ENCODE results near the gene RFC1. TPM values are rescaled to one million over a fixed set of nuclear protein-coding genes. Genes with fewer than 3 reads are reported as not detected.

RFC1 gene
- total RNA-seq, 2 experiments from 2014 or later = 86.7 to 89.4 TPM

- no peaks in the 10 kb centered on the region for H3K27me3 Mint-ChIP-seq
- peaks cover 22% of the 10 kb centered on the region for H3K36me3 Mint-ChIP-seq
- ChIA-PET POLR2A (no interaction called here), CTCF (interaction anchor here (1.1 kb wide), 1 partner anchor 12 kb away, joined by 3 read pairs; no protein-coding TSS in a partner anchor)
- no peak overlapping the region for H3K27ac Mint-ChIP-seq
- H3K9me3 Mint-ChIP-seq = no peaks in the 10 kb centered on the region
- no peak overlapping the region for H3K4me3 Mint-ChIP-seq
- intact Hi-C loops (cut with micrococcal nuclease) = loop anchor here (10.0 kb wide), 1 partner anchor 54 kb away; no protein-coding TSS in a partner anchor
- H3K4me1 Mint-ChIP-seq (ENCODE audit: low read depth) = peaks cover 14% of the 10 kb centered on the region
- DNase-seq = no peak
Measured at GRCh38 chr4:39330353-39330752, 35.8 kb downstream of the RFC1 start.

- peaks cover 38% of the 10 kb centered on the region for H3K36me3 Mint-ChIP-seq
- intact Hi-C loops (cut with micrococcal nuclease) = no loop called here
- no peaks in the 10 kb centered on the region for H3K27me3 Mint-ChIP-seq
- CTCF ChIA-PET = interaction anchor here (0.6 kb wide), 1 partner anchor 159 kb away, joined by 4 read pairs; no protein-coding TSS in a partner anchor
- H3K9me3 Mint-ChIP-seq = no peaks in the 10 kb centered on the region
- POLR2A ChIA-PET = no interaction called here
- H3K4me1 Mint-ChIP-seq (ENCODE audit: low read depth) = peaks cover 5% of the 10 kb centered on the region
- no peak overlapping the region for H3K27ac Mint-ChIP-seq
- H3K4me3 Mint-ChIP-seq = no peak overlapping the region
- DNase-seq = no peak
Measured at GRCh38 chr4:39326468-39326977, 39.6 kb downstream of the RFC1 start.

- ChIA-PET CTCF (no interaction called here), POLR2A (no interaction called here)
- intact Hi-C loops (cut with micrococcal nuclease) = no loop called here
- no peaks in the 10 kb centered on the region for H3K9me3 Mint-ChIP-seq
- no peak for DNase-seq
- H3K27ac Mint-ChIP-seq = no peak overlapping the region
- H3K36me3 Mint-ChIP-seq = peaks cover 38% of the 10 kb centered on the region
- peaks cover 6% of the 10 kb centered on the region for H3K4me1 Mint-ChIP-seq (ENCODE audit: low read depth)
- no peaks in the 10 kb centered on the region for H3K27me3 Mint-ChIP-seq
- no peak overlapping the region for H3K4me3 Mint-ChIP-seq
Measured at GRCh38 chr4:39324897-39325613, 41.1 kb downstream of the RFC1 start.

GRCh38 chr4:39324446-39324845 lies 41.7 kb downstream of the RFC1 start:
- Mint-ChIP-seq H3K27me3 (no peaks in the 10 kb centered on the region), H3K4me3 (no peak overlapping the region), H3K4me1 (ENCODE audit: low read depth) (peaks cover 6% of the 10 kb centered on the region), H3K9me3 (no peaks in the 10 kb centered on the region), H3K27ac (no peak overlapping the region), H3K36me3 (peaks cover 41% of the 10 kb centered on the region)
- no peak for DNase-seq
- ChIA-PET CTCF (no interaction called here), POLR2A (no interaction called here)
- intact Hi-C loops (cut with micrococcal nuclease) = no loop called here

- no peaks in the 10 kb centered on the region for H3K9me3 Mint-ChIP-seq
- DNase-seq = no peak
- peaks cover 40% of the 10 kb centered on the region for H3K36me3 Mint-ChIP-seq
- H3K27me3 Mint-ChIP-seq = no peaks in the 10 kb centered on the region
- POLR2A ChIA-PET = interaction anchor here (0.7 kb wide), 1 partner anchor 10 kb away, joined by 3 read pairs; no protein-coding TSS in a partner anchor
- no peak overlapping the region for H3K27ac Mint-ChIP-seq
- H3K4me3 Mint-ChIP-seq = no peak overlapping the region
- peaks cover 6% of the 10 kb centered on the region for H3K4me1 Mint-ChIP-seq (ENCODE audit: low read depth)
- intact Hi-C loops (cut with micrococcal nuclease) = no loop called here
- CTCF ChIA-PET = no interaction called here
Measured at GRCh38 chr4:39323821-39324220, 42.3 kb downstream of the RFC1 start.

- Mint-ChIP-seq H3K4me3 (no peak overlapping the region), H3K27ac (no peak overlapping the region), H3K4me1 (ENCODE audit: low read depth) (peaks cover 6% of the 10 kb centered on the region), H3K27me3 (no peaks in the 10 kb centered on the region), H3K36me3 (peaks cover 26% of the 10 kb centered on the region), H3K9me3 (no peaks in the 10 kb centered on the region)
- intact Hi-C loops (cut with micrococcal nuclease) = no loop called here
- DNase-seq = no peak
- ChIA-PET CTCF (interaction anchor here (1.1 kb wide), 1 partner anchor 38 kb away, joined by 3 read pairs; no protein-coding TSS in a partner anchor), POLR2A (interaction anchor here (0.8 kb wide), 1 partner anchor 9 kb away, joined by 5 read pairs; no protein-coding TSS in a partner anchor)
Measured at GRCh38 chr4:39320381-39321115, 45.6 kb downstream of the RFC1 start.

- intact Hi-C loops (cut with micrococcal nuclease) = no loop called here
- no peak overlapping the region for H3K4me3 Mint-ChIP-seq
- POLR2A ChIA-PET = no interaction called here
- peak overlapping the region; percentile 24 for H3K27ac Mint-ChIP-seq
- peaks cover 21% of the 10 kb centered on the region for H3K36me3 Mint-ChIP-seq
- no peaks in the 10 kb centered on the region for H3K9me3 Mint-ChIP-seq
- peaks cover 6% of the 10 kb centered on the region for H3K4me1 Mint-ChIP-seq (ENCODE audit: low read depth)
- DNase-seq = no peak
- CTCF ChIA-PET = no interaction called here
- H3K27me3 Mint-ChIP-seq = no peaks in the 10 kb centered on the region
Measured at GRCh38 chr4:39319676-39320075, 46.5 kb downstream of the RFC1 start.

GRCh38 chr4:39312816-39313215 lies 53.3 kb downstream of the RFC1 start:
- Mint-ChIP-seq H3K27ac (no peak overlapping the region), H3K4me3 (no peak overlapping the region), H3K9me3 (no peaks in the 10 kb centered on the region), H3K36me3 (peaks cover 36% of the 10 kb centered on the region), H3K4me1 (ENCODE audit: low read depth) (no peaks in the 10 kb centered on the region), H3K27me3 (no peaks in the 10 kb centered on the region)
- DNase-seq = no peak
- POLR2A ChIA-PET = no interaction called here
- intact Hi-C loops (cut with micrococcal nuclease) = no loop called here
- CTCF ChIA-PET = interaction anchor here (0.6 to 1.1 kb wide), 2 partner anchors 410 to 773 kb away, joined by 3 to 4 read pairs; no protein-coding TSS in a partner anchor

GRCh38 chr4:39308611-39309010 lies 57.6 kb downstream of the RFC1 start:
- no peaks in the 10 kb centered on the region for H3K27me3 Mint-ChIP-seq
- no peak for DNase-seq
- no peak overlapping the region for H3K27ac Mint-ChIP-seq
- H3K4me3 Mint-ChIP-seq = no peak overlapping the region
- no peaks in the 10 kb centered on the region for H3K9me3 Mint-ChIP-seq
- ChIA-PET CTCF (no interaction called here), POLR2A (no interaction called here)
- intact Hi-C loops (cut with micrococcal nuclease) = no loop called here
- no peaks in the 10 kb centered on the region for H3K4me1 Mint-ChIP-seq (ENCODE audit: low read depth)
- H3K36me3 Mint-ChIP-seq = peaks cover 52% of the 10 kb centered on the region

- Mint-ChIP-seq H3K27me3 (no peaks in the 10 kb centered on the region), H3K27ac (no peak overlapping the region), H3K4me3 (no peak overlapping the region), H3K4me1 (ENCODE audit: low read depth) (no peaks in the 10 kb centered on the region), H3K36me3 (peaks cover 50% of the 10 kb centered on the region), H3K9me3 (no peaks in the 10 kb centered on the region)
- DNase-seq = no peak
- intact Hi-C loops (cut with micrococcal nuclease) = no loop called here
- ChIA-PET CTCF (no interaction called here), POLR2A (no interaction called here)
Measured at GRCh38 chr4:39305912-39306677, 60.1 kb downstream of the RFC1 start.

GRCh38 chr4:39304651-39305050 lies 61.5 kb downstream of the RFC1 start:
- Mint-ChIP-seq H3K9me3 (no peaks in the 10 kb centered on the region), H3K27me3 (no peaks in the 10 kb centered on the region), H3K4me1 (ENCODE audit: low read depth) (no peaks in the 10 kb centered on the region), H3K36me3 (peaks cover 58% of the 10 kb centered on the region), H3K4me3 (no peak overlapping the region), H3K27ac (no peak overlapping the region)
- ChIA-PET CTCF (no interaction called here), POLR2A (no interaction called here)
- no peak for DNase-seq
- intact Hi-C loops (cut with micrococcal nuclease) = no loop called here

- no peak overlapping the region for H3K4me3 Mint-ChIP-seq
- H3K36me3 Mint-ChIP-seq = peaks cover 60% of the 10 kb centered on the region
- CTCF ChIA-PET = no interaction called here
- H3K9me3 Mint-ChIP-seq = no peaks in the 10 kb centered on the region
- DNase-seq = no peak
- intact Hi-C loops (cut with micrococcal nuclease) = no loop called here
- H3K27ac Mint-ChIP-seq = no peak overlapping the region
- POLR2A ChIA-PET = no interaction called here
- no peaks in the 10 kb centered on the region for H3K4me1 Mint-ChIP-seq (ENCODE audit: low read depth)
- H3K27me3 Mint-ChIP-seq = no peaks in the 10 kb centered on the region
Measured at GRCh38 chr4:39303871-39304270, 62.3 kb downstream of the RFC1 start.
